Gastrocnemius medialis (tissue), 4 donors: ENCODE data around the gene ETF1. TPM values are rescaled to one million over a fixed set of nuclear protein-coding genes. Genes with fewer than 3 reads are reported as not detected.

Experiments
- ATAC-seq, 2 donors: fragments of 150-250 bp; one replicate each; pipeline ENCODE4 v1.9.1; 2016
- DNase-seq, 2 donors: peaks; one replicate each; pipeline ENCODE4 v3.0.0-alpha.2; 2019
- H3K27ac ChIP-seq, 4 donors: fragments of 200-600 bp; sonication (generic); 1 replicate in 1 of 4; 2 replicates in 3 of 4; pipeline ENCODE4 v1.5.1; 2016 to 2018; ENCODE audit warnings: mild to moderate bottlenecking in 2 of 4, moderate library complexity in 1 of 4
- H3K27me3 ChIP-seq, 3 donors: fragments of 200-600 bp; sonication (generic) in 2 of 3; 1 replicate in 1 of 3; 2 replicates in 2 of 3; pipeline versions ENCODE4 v1.5.1 to v1.6.0; 2016 to 2019; ENCODE audit warnings: mild to moderate bottlenecking in 1 of 3, moderate library complexity in 1 of 3
- H3K36me3 ChIP-seq, 2 donors: fragments of 200-600 bp; sonication (generic) in 1 of 2; one replicate each; pipeline ENCODE4 v1.5.1; 2017 to 2018
- H3K4me1 ChIP-seq, 2 donors: fragments of 200-600 bp; sonication (generic) in 1 of 2; one replicate each; pipeline ENCODE4 v1.5.1; 2016 to 2017; ENCODE audit warnings: mild to moderate bottlenecking in 2 of 2
- H3K4me3 ChIP-seq, 4 donors: fragments of 200-600 bp; sonication (generic) in 3 of 4; 1 replicate in 1 of 4; 2 replicates in 3 of 4; pipeline ENCODE4 v1.5.1; 2016 to 2019; ENCODE audit warnings: mild to moderate bottlenecking in 2 of 4
- H3K9me3 ChIP-seq, 3 donors: fragments of 200-600 bp; sonication (generic) in 2 of 3; 1 replicate in 1 of 3; 2 replicates in 2 of 3; pipeline ENCODE4 v1.5.1; 2016 to 2019
- POLR2A ChIP-seq, 2 donors: fragments of 450-650 bp; IDR thresholded peaks; one replicate each; pipeline ENCODE4 v1.6.1; 2017; ENCODE audit warnings: antibody characterized with exemption in 2 of 2, mild to moderate bottlenecking in 2 of 2, moderate library complexity in 2 of 2
- in situ Hi-C, 4 donors: fragments of 200-750 bp; cut with MboI; loops; one replicate each; pipeline versions ENCODE4 v1.15.0 to v1.8.0; 2017; ENCODE audit warnings: low sequenced_read_pairs in 4 of 4
- intact Hi-C: fragments of 100-400 bp; cut with DNase I; formaldehyde crosslinking; loops from one replicate; pipeline ENCODE4 v1.15.1; 2023; ENCODE audit warnings: low total_unique reads
- total RNA-seq, 4 donors: library from RNA; depleted of rRNA; stranded (reverse); fragments of >200 nt; gene quantifications; one replicate each; pipeline versions ENCODE4 v1.1.0 to v1.2.3, GENCODE V29; 2016
- TF ChIP-seq, protein P1 (sequence below), 5 experiments: fragments of 450-650 bp in 3 of 5; fragments of 200-600 bp in 2 of 5; sonication (generic) in 2 of 5; IDR thresholded peaks in 4 of 5; conservative IDR thresholded peaks in 1 of 5; 1 replicate in 4 of 5; 2 replicates in 1 of 5; pipeline ENCODE4 v1.5.1; 2016 to 2019; ENCODE audit warnings: antibody characterized with exemption in 5 of 5, mild to moderate bottlenecking in 3 of 5, moderate library complexity in 3 of 5

The ETF1 gene
- total RNA-seq, 4 donors from 2014 or later = 99.9 to 139 (median 117) TPM

DNA sequence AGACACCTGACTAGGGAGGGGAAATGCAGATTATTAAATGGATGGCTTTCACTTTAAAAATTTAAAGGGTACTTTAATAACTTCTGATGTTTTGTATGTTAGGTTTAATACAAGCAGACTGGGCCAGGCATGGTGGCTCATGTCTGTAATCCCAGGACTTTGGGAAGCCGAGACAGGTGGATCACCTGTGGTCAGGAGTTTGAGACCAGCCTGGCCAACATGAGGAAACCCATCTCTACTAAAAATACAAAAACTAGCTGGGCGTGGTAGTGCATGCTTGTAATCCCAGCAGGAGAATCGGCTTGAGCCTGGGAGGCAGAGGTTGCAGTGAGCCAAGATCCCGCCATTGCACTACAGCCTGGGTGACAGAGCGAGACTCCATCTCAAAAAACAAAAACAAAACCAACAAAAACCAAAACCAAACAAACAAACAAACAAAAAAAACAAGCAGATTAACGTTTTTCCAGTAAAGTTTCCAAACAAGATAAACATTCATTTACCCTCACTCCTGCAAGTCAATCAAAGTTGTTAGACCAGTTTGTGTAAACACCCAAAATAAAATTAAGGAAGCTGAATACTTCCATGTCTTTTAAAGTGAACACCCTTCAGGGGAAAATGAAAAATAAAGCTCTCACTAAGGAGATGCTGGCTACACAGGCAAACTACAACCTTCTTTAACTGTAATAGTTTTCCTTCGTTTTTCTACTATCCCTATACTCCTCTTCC, 14.1 kb downstream of the ETF1 start:
- no peak for DNase-seq
- H3K27ac ChIP-seq = no peak overlapping the region
- ATAC-seq = no peak
- in situ Hi-C loops (no loop called here), intact Hi-C loops (no loop called here)
- peaks cover 24 to 33% of the 10 kb centered on the region in 2 donors for H3K4me1 ChIP-seq
- no peaks in the 10 kb centered on the region for H3K9me3 ChIP-seq
- H3K27me3 ChIP-seq = no peaks in the 10 kb centered on the region
- no peak overlapping the region for H3K4me3 ChIP-seq
- no peak for TF ChIP-seq POLR2A (IDR thresholded peaks at IDR 0.05)
- TF ChIP-seq, protein P1, sequence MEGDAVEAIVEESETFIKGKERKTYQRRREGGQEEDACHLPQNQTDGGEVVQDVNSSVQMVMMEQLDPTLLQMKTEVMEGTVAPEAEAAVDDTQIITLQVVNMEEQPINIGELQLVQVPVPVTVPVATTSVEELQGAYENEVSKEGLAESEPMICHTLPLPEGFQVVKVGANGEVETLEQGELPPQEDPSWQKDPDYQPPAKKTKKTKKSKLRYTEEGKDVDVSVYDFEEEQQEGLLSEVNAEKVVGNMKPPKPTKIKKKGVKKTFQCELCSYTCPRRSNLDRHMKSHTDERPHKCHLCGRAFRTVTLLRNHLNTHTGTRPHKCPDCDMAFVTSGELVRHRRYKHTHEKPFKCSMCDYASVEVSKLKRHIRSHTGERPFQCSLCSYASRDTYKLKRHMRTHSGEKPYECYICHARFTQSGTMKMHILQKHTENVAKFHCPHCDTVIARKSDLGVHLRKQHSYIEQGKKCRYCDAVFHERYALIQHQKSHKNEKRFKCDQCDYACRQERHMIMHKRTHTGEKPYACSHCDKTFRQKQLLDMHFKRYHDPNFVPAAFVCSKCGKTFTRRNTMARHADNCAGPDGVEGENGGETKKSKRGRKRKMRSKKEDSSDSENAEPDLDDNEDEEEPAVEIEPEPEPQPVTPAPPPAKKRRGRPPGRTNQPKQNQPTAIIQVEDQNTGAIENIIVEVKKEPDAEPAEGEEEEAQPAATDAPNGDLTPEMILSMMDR (IDR thresholded peaks at IDR 0.05 in 4 of 5, conservative IDR thresholded peaks at IDR 0.05 in 1 of 5) = no peak
- no peaks in the 10 kb centered on the region for H3K36me3 ChIP-seq

DNA sequence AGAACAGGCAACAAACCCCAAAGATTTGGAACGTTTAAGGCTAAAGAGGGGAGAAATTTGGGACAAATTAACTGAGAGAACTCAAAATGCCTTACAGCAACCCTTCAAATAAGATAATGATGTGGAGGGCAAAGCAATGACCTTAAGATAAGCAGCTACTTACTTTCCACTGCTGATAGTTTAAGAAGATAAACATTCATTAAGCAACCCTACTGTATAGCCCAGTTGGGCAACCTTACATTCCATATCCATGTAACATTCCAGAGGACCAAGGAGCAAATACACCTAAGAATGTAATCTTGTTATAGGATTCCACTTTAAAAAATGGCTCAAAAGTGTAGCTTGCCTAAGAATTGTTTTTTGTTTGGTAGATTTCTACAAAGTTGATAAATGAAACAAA, 14.8 kb downstream of the ETF1 start:
- Histone ChIP-seq H3K27ac (no peak overlapping the region), H3K36me3 (no peaks in the 10 kb centered on the region), H3K4me3 (no peak overlapping the region), H3K4me1 (peaks cover 21 to 29% of the 10 kb centered on the region in 2 donors), H3K27me3 (no peaks in the 10 kb centered on the region), H3K9me3 (no peaks in the 10 kb centered on the region)
- no peak for TF ChIP-seq POLR2A (IDR thresholded peaks at IDR 0.05)
- TF ChIP-seq, protein P1 (IDR thresholded peaks at IDR 0.05 in 4 of 5, conservative IDR thresholded peaks at IDR 0.05 in 1 of 5) = no peak
- intact Hi-C loops (no loop called here), in situ Hi-C loops (no loop called here)
- ATAC-seq = no peak
- DNase-seq = no peak

- Histone ChIP-seq H3K4me1 (peaks cover 16 to 25% of the 10 kb centered on the region in 2 donors), H3K27ac (no peak overlapping the region), H3K27me3 (no peaks in the 10 kb centered on the region), H3K9me3 (no peaks in the 10 kb centered on the region), H3K36me3 (no peaks in the 10 kb centered on the region), H3K4me3 (no peak overlapping the region)
- no peak for DNase-seq
- intact Hi-C loops (no loop called here), in situ Hi-C loops (no loop called here)
- no peak for ATAC-seq
- TF ChIP-seq POLR2A (IDR thresholded peaks at IDR 0.05) = no peak
- TF ChIP-seq, protein P1 (IDR thresholded peaks at IDR 0.05 in 4 of 5, conservative IDR thresholded peaks at IDR 0.05 in 1 of 5) = no peak
Measured at GRCh38 chr5:138527170-138527569, 15.9 kb downstream of the ETF1 start.

- TF ChIP-seq POLR2A (IDR thresholded peaks at IDR 0.05) = no peak
- no peaks in the 10 kb centered on the region for H3K27me3 ChIP-seq
- DNase-seq = no peak
- H3K27ac ChIP-seq = no peak overlapping the region
- H3K4me1 ChIP-seq = peaks cover 0 to 22% of the 10 kb centered on the region in 2 donors
- peaks cover 0 to 3% of the 10 kb centered on the region in 2 donors for H3K36me3 ChIP-seq
- no peak overlapping the region for H3K4me3 ChIP-seq
- no peaks in the 10 kb centered on the region for H3K9me3 ChIP-seq
- ATAC-seq = no peak
- intact Hi-C loops (no loop called here), in situ Hi-C loops (no loop called here)
Measured at GRCh38 chr5:138523406-138523805, 19.6 kb downstream of the ETF1 start.

DNA sequence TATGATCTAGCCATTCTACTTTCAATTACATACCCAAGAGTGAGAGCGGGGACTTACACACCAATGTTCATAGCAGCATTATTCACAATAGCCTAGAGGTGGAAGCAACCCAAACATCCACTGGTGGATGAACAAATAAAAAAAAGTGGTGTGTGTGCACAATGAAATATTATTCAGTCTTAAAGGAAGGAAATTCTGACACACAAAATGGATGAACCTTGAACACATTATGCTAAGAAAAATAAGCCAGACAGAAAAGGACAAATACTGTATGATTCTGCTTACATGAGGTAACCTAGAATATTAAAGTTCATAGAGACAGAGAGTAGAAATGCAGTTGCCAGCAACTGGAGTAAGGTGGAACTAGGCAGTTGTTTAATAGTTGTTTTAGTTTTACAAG, 22.1 kb downstream of the ETF1 start:
- peaks cover 0 to 27% of the 10 kb centered on the region in 2 donors for H3K36me3 ChIP-seq
- peaks cover 0 to 10% of the 10 kb centered on the region in 2 donors for H3K4me1 ChIP-seq
- no peak overlapping the region for H3K27ac ChIP-seq
- no peaks in the 10 kb centered on the region for H3K27me3 ChIP-seq
- DNase-seq (no peak), ATAC-seq (no peak)
- no peaks in the 10 kb centered on the region for H3K9me3 ChIP-seq
- TF ChIP-seq, protein P1 (IDR thresholded peaks at IDR 0.05 in 4 of 5, conservative IDR thresholded peaks at IDR 0.05 in 1 of 5) = no peak
- TF ChIP-seq POLR2A (IDR thresholded peaks at IDR 0.05) = no peak
- H3K4me3 ChIP-seq = no peak overlapping the region
- in situ Hi-C loops = no loop called here
- intact Hi-C loops = loop anchor here (1.0 kb wide), 1 partner anchor 29 kb away; no protein-coding TSS in a partner anchor
